ENCODE data around the gene CENPO.

CENPO gene

DNA sequence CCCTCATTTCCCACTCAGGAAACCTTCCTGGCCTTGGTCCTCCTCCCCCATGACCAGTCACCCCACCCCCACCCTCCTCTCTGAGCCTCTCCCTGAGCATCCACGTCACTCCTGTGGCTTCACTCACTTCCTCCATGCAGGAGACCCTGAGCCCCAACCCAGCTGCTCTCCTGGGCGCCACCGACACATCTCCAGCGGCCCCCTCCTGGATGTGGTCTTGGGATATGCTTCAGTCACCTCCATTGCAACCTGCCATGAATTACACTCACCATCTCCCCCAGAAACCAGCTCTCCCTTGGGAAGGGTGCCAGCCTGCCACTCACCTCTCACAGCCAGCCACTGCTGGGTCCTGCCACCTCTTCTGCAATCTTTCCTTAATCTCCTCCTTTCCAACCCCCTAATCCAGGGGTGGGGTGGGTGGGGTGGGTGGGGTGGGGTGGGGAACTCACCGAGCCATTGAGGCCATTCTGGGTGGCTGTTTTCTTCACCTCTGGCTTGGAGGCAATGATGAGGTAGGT, 44.8 kb downstream of the CENPO start:
- DNase-seq (ENCODE audit: low read depth): no peak

DNA sequence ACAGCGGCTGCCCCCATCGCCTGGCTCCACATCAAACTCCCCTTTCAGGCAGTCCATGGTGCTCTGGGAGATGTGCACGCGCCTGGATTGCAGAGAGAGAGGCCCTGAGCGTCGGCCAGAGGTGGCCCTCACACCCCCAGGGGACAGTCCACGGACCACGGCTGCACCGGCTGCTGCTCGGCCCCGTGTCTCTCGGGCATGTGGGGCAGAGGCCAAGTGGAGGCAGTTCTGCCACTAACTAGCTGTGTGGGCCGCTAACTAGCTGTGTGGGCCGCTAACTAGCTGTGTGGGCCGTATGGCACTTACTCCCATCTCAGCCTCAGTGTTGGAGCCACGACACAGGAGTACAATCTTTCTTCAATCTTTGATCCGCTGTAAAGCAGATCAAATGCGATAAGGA, 45.3 kb downstream of the CENPO start:
- DNase-seq (ENCODE audit: low read depth): no peak

DNA sequence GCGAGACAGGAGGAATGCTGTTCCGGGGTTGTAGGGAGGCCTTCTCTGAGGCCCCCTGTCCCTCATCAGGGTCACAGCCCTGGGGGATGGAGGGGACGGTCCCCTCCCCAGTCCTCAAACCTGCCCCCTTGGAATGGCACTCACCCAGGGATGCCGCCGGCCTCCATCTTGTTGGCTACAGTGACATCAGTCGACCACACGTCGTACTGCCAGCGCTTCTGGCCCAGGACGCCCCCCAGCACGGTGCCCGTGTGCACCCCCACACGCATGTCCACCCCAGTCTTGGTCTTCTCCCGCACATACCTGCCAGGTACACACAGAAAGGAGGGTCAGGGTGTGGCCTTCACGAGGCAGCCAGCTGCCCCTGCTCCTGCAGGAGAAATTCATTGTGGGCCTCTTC, 46.5 kb downstream of the CENPO start:
- DNase-seq (ENCODE audit: low read depth): no peak

DNA sequence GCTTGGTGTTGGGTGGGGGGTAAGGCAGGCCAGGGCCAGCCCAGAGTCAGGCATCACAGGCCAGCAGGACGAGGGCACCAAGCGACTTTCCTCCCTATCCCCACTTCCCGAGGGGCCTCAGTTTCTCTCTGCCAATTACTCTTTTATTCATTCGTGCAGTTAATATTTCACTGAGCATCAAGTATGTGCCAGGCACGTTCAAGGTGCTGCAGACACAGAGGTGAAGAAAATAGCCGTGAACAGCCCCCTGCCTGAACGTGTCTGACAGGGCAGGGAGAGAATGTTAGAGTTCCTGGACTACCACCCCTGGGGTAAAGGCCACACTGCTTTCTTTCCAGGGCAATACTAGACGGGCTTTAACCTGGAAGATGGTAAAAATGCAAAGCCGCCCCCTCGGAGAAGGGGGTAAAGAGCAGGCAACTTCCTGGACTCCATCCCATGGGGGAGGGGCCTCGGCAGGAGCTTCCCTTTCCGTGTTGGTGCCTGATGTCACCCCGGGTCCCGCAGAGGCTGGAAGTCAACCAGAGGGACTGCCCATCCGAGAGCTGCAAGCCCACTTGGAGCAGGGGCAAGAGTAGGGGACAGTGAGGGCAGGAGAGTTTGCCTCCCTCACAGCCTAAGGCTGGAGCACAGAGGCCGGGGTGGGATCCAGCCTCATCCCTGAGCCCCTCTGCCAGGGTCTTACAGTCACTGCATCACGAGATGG, 47.1 kb downstream of the CENPO start:
- no peak for DNase-seq (ENCODE audit: low read depth)

DNA sequence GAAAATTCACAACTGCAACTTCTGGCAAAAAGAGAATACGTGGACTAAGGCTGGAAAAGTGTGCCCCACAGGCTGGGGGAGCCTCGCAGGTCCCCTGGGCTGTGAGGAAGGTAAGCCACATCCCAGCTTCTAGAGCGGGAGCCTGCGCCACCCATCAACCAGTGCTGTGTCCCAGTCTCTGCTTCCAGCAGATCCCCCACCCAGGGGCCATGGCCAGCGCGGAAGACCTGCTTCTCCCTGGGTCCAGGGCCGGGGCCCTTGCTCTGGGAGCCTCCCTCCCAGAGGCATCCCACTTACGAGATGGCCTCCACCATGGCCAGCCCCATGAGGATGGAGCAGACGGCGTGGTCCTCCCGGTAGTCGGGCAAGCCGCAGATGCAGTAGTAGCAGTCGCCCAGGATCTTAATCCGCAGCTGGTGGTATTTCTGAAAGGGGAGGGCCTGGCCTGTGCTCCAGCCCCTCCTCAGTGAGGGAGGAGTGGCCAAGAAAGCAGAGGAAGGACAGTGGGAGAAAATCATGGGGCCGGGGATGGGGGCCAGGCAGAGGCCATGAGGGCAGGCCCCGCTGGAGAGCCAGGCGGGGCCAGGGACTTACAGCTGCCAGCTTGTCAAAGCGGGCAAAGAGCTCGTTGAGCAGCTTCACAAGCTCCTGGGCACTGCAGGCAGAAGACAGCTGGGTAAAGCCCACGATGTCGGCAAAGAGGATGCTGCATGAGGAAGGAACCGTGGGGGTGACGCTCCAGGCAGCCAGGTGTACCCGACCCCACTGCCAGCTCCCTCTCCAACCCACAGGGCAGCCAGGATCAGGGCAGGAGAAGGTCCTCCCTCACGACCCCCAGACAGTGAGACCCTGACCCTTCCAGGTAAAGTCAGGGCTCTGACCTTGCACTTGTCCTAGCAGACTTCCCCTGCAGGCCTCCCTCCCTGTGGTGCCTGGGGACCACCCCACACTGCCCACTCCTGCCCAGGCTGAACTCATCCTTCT, 48.0 kb downstream of the CENPO start:
- DNase-seq (ENCODE audit: low read depth): no peak

DNA sequence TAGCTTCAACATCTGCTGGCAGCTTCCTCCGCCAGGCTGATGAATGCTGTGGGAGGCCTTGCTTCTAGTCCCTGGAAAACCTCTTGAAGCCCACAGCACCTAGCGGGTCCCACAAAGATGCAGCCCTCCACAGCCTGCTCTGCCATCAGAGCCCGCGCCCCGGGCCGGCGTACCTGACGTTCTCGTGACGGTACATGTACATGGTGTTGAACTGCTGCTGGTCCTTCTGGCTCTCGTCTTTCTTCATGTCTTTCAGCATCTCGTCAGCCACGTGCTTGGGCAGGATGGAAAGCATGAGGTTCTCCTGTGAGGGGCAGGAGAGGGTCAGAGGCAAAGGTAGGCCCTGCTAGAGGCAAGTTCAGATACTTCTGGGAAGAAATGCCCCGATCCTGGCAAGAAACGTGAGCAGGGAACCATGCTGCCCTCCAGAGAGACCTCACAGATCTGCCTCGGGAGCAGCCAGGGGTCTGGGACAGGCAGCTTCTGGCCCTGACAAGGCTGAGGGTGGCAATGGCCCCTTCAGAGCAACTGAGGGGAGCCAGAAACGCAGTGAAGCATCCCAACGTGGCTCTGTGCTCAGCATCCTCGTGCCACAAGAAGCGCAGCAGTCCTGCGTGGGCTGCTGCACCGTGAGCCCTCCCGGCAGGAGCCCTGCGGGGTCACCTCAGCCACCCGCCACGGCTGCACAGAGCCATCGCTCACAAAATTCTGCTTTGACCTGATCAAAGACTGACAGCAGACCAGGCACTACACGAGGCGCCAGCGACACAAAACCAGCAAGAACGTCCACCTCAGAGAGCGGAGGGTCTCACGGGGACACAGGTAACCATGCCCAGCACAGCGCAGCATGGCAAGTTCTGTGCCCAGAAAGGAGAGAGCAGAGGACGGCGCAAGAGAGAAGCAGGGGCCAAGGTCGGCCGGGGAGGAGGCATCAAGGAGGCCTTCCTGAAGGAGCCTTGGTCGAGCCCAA, 49.1 kb downstream of the CENPO start:
- DNase-seq (ENCODE audit: low read depth): no peak

DNA sequence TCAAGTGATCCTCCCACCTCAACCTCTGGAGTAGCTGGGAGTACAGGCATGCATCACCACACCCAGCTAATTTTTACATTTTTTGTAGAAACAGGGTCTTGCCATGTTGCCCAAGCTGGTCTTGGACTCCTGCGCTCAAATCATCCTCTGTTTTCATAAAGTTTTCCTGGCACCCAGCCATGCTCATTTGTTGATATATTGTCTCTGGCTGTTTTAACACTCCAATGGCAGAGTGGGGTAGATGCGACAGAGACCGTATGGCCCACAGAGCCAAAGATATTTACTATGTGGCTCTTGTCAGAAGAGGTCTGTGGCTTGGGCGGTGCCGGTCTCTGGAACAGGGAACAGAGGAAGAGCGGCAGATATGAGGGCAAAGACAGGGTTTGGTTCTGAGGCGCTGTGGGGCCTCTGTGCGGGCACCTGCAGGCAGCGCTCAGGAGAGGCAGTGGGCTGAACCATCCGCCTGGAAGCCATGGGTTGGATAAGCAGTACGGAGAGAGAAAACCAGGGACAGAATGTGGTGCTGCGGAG, 50.2 kb downstream of the CENPO start:
- no peak for DNase-seq (ENCODE audit: low read depth)

DNA sequence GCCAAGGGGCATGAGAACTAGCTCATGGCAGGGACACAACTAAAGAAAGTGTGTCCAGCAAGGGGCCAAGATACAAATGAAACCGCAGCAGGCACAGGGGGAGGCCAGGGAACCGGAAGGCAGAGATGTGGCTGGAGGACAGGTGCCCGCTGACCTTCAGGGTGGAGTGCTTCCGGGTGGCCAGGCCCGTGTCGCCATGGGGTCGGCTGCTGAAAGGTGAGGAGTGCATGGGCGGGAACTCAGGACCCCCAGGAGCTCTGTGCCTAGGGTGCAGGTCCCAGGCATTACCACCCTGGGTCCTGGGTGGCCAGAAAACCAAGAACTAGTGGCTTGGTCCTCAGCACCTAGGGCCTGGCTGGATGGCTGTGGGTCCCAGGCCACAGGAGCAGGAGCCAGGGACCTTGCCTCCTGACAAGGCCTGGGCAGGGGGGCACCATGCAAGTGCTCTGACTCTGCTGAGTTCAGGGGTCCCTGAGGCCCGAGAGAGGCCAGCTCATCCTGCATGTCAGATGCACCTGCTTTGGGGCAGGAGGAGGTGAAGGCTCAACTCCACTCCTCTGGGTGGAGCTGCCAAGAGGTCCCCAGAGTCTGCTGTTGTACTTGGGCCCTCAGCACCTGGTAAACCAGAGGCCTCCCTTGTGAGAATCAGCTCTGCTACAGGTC, 50.9 kb downstream of the CENPO start:
- DNase-seq (ENCODE audit: low read depth): no peak

DNA sequence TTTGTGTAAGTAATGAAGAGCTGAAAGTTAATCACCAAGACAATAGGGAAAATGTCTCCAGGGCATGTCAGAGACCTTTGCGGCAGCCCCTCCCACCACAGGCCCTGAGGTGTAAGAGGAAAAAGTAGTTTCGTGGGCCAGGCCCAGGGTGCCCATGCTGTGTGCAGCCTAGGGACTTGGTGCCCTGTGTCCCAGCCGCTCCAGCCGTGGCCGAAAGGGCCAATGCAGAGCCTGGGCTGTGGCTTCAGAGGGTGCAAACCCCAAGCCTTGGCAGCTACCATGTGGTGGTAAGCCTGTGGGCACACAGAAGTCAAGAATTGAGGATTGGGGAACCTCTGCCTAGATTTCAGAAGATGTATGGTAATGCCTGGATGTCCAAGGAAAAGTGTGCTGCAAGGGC, 52.5 kb downstream of the CENPO start:
- no peak for DNase-seq (ENCODE audit: low read depth)

DNA sequence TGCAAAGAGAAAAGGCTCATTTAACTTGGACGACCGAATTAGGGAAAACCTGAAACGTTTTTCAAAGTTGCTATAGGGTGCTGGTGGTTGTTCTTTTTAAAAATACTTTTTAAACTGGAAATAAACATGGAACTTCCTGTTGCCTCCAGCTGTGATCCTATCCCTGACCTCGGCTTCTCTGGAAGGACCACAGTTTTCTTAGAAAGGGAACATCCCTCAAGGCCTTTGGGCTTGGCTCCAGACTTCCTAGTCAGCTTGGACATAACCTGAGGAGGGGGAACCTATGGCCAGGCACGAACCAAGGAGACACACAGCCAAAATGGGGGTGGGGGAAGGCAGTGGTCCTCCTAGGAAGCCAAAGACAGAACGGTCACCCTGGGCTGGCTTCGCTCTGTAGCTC, 57.7 kb downstream of the CENPO start:
- no peak for DNase-seq (ENCODE audit: low read depth)

DNA sequence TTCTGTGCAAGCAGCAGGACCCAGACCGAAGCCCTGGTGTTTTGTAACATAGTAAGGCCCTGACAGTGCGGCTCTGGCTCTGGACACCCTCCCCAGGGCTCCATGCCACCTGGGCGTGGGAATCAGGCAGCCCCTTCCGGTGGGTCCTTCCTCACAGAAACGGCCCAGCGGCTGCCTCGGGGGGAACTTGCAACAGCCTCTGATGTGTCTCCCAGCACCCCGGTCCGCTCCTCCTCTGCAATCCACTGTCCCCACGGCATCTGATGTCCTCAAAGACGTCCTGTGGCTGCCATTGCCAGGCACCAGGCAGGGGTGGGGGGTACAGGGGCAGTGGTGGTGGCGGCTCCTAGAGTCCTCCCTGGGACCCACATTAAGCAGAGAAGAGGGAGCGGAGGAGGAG, 58.8 kb downstream of the CENPO start:
- DNase-seq (ENCODE audit: low read depth): no peak

DNA sequence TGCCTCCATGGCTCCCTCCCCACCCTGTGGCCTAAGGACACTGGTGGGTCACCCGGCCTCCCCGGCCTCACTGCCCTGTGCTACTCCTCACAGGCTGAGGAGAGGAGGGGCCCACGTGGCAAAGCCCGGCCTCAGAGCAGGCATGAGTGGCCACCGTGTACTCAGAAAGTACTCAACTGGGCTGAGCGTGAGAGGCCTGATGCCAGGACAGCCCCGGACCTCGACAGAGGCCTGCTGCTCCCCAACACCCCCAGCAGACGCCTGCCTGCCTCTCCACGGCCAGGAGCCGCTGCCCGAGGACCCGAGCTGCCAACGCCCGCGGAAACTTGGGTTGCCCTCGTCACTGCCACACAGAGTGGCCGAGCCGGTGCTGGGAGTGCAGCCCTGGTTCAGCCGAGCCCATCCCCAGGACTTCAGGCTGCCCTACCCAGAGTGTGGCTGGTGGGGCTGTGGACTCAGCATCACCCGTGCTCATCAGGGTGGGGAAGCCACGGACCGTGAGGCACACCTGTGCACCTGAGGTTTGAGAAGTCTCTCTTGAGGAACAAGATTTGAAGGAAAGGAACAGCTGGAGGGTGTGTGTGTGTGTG, 59.3 kb downstream of the CENPO start:
- DNase-seq (ENCODE audit: low read depth): no peak

DNA sequence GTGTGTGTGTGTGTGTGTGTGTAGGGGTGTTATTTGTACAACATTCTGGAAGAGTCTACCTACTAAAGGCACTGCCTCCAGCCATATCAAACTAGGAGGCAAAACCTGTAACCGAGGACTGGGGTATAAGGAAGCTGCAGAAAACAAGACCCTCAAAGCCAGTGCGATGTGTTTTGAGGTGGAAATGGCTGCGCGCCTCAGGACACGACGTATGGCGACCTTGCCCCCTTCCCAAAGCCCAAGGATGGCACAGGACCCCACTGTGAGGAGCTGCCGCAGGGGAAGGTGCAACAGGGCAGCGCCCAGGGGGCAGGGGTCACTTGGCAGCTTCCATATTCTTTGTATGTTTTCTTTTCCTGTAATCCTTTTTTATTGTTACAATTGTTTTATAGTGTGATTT, 59.8 kb downstream of the CENPO start:
- no peak for DNase-seq (ENCODE audit: low read depth)

DNA sequence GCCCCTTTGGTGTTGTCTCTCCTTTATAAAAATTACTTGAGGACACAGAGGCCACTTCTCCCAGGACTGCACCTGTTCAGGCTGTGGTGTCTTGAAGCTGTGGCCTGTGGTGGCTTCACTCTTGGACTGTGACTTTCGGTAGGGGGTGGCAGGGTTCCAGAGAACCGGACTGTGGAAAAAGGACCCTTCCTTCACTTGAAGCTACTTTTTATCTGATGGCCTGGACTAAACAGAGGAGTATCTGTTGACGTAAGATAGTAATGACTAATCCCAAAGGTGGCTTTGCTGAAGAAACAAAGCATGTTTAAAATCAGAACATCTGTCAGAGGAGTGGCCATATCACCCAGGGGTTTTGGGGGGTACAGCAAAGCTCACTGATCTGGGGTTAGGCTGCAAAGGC, 60.8 kb downstream of the CENPO start:
- DNase-seq (ENCODE audit: low read depth): no peak

DNA sequence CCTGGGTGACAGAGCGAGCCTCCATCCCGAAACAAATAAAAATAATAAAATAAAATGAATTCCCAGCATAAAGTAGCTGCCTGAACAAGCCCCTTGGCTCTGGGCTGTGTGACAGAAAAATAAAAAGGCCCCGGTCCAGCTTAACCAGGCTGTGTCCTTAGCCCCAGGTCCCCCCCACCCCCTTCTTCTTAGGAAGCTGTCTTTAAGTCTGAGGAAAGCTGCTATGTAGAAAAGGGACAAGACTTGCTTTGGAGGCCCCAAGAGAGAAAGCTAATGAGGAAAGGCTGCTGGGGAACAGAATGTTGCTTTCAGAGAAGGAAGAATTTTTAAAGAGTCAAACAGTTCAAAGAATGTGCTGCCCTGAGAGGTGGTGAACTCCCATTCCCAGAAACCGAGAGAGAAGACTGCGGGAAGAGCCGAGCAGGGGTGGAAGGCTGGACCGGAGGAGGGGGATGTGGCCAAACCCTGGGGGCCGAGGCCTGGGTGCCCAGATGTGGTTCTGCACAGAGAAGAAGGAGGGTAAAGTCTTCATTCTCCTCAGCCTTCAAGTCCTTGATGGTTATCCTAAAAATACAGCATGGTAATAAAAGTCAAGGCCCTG, 61.9 kb downstream of the CENPO start:
- DNase-seq (ENCODE audit: low read depth): no peak

DNA sequence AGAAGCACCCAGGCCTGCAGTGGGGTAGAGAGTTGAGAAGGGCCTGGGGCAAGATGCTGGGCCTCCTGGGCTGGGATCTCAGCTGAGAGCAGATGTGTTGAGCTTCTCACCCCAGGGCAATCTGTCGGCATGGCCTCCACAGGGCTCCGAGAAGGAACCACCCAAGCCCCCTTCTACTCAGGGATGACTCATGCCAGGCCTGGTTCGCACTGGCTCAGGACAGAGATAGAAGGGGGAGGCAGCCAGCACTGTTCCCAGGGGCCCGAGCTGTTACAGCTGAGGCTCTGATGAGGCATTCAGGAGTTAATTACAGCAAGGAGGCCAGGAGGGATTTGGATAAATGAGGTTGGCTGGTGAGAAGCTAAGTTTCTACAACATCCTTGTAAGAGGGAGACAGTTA, 62.5 kb downstream of the CENPO start:
- no peak for DNase-seq (ENCODE audit: low read depth)

DNA sequence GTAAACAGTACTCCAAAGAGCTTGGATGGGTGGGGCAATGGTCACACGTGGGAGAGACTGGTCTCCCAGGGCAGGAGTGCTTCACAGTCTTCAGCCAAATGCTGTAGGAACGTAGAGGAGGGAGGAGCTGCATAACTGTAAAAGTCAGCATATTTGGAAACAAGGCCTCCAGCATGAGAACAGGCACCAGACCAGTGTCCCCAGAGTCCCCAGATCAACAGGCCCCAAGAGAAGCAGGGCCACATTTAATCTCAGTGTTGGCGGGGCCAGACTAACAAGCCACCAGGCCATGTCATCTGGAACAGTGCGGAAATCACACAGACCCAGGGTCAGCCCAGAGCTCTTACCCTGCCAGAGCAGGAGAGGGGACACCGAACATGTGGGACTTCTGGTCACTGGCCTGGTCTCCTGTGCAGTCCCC, 63.6 kb downstream of the CENPO start:
- no peak for DNase-seq (ENCODE audit: low read depth)

DNA sequence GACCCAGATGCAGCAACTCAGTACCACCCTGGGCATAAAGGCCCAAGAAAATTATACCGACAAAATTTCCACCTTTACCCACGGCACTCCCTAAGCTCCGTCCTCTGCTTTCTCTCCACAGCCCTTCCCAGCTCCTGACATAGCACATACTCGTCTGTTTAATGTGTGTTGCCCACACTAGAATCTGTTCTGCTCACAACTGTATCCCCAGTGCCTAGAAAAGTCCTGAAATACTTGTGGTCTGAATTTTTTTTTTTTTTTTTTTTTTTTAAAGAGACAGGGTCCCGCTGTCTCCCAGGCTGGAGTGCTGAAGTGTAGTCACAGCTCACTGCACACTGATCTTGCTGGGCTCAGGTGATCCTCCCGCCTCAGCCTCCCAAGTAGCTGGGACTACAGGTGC, 64.5 kb downstream of the CENPO start:
- no peak for DNase-seq (ENCODE audit: low read depth)

DNA sequence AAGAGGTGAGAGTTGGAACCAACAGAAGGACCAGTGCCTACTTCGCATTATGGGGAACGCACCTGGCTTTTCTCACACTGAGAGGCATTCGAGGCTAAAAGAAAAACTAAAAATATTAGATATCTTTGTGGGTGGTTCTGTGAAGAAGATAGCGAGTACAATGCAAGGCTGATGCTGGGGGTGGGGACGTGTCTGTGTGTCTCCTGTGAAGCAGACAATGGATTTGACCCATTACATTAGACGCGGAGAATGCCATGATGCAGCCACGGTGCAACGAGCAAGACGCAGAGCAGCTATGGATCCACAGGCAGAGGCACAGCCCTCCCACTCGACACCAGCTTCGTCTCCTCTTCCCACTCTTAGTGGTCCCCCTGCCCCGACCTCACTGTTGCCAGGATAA, 65.8 kb downstream of the CENPO start:
- DNase-seq (ENCODE audit: low read depth): no peak

DNA sequence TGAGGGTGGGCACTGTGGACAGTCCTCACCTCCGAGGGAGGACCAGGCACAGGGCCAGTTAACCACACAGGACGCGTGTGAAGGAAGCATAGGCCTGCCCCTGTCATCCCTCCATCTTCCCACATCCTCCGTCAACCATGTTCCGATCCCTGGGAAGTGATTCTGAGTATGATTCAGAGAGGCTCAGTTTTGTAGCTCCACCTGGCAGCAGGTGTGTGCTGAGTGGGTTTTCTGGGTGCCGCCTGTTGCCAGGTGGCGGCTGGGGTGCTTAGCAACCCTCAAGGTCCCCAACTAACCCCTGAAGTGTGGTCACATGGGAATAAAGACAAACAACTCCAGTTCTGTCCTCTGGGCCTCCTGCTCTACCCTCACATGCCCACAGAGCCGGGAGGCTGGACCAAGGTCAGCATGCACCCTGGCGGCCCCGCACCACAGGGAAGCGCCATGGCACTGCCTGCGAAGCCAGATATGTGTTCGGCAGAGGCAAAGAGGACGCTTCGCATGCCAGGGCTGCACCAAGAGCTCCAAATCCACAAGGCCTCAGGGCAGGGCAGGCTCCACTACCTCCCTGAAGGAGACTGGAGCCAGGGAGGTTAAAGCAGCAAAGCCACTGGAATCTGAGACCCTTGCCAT, 66.9 kb downstream of the CENPO start:
- no peak for DNase-seq (ENCODE audit: low read depth)
